A673 (cell line): ENCODE measurements around the gene ALDH1L2. TPM values are rescaled to one million over a fixed set of nuclear protein-coding genes. Genes with fewer than 3 reads are reported as not detected.

Experiments used
- BruUV-seq: library from RNA; stranded (reverse); fragments of 400-500 nt; replicated peaks from 2 replicates; lab custom pipeline; 2021; lab: Mats Ljungman, UMichigan
- CTCF ChIA-PET: fragments of 300-600 bp; sonication (Branson Sonifier 250); formaldehyde crosslinking; loops from one replicate; lab custom pipeline; 2022; ENCODE audit warnings: antibody characterized with exemption; lab: Charles Lee
- POLR2A ChIA-PET: fragments of 300-600 bp; sonication (Branson Sonifier 250); formaldehyde crosslinking; loops from one replicate; lab custom pipeline; 2022; ENCODE audit warnings: antibody characterized with exemption; ENCODE audit not compliant: low non-redundant PET; lab: Charles Lee
- DNase-seq: peaks from one replicate; pipeline ENCODE4 v3.0.0-alpha.2; 2015; ENCODE audit warnings: low spot score
- H3K27ac ChIP-seq: fragments of 200-600 bp; sonication (generic); 2 replicates; pipeline ENCODE4 v1.5.1; 2016; ENCODE audit warnings: mixed run types, low read depth, mild to moderate bottlenecking, mixed read lengths, antibody characterized with exemption, low read length; ENCODE audit not compliant: poor library complexity, severe bottlenecking
- H3K27me3 ChIP-seq: fragments of 200-600 bp; sonication (generic); replicated peaks from 2 replicates; pipeline ENCODE4 v1.6.1; 2017; ENCODE audit warnings: mixed run types, low read depth, mild to moderate bottlenecking, mixed read lengths, antibody characterized with exemption, low read length; ENCODE audit not compliant: insufficient read depth, poor library complexity
- H3K36me3 ChIP-seq: fragments of 200-600 bp; sonication (generic); 2 replicates; pipeline ENCODE4 v1.6.1; 2016; ENCODE audit warnings: mixed run types, mild to moderate bottlenecking, mixed read lengths, antibody characterized with exemption, low read length; ENCODE audit not compliant: insufficient read depth, poor library complexity, severe bottlenecking
- H3K4me1 ChIP-seq: fragments of 200-600 bp; sonication (generic); 2 replicates; pipeline ENCODE4 v1.6.1; 2017; ENCODE audit warnings: mixed run types, mild to moderate bottlenecking, mixed read lengths, antibody characterized with exemption, low read length; ENCODE audit not compliant: insufficient read depth, poor library complexity, severe bottlenecking
- H3K4me3 ChIP-seq: fragments of 200-600 bp; sonication (generic); 2 replicates; pipeline ENCODE4 v1.5.1; 2016; ENCODE audit warnings: low read depth, mixed run types, mild to moderate bottlenecking, mixed read lengths, low read length; ENCODE audit not compliant: poor library complexity, severe bottlenecking
- H3K9me3 ChIP-seq: fragments of 200-600 bp; sonication (generic); 2 replicates; pipeline ENCODE4 v1.6.1; 2016; ENCODE audit warnings: mixed run types, low read depth, mild to moderate bottlenecking, mixed read lengths, antibody characterized with exemption, low read length; ENCODE audit not compliant: poor library complexity, severe bottlenecking
- EZH2 ChIP-seq: fragments of 200-600 bp; sonication (generic); IDR thresholded peaks from 2 replicates; pipeline ENCODE4 v1.6.1; 2017; ENCODE audit warnings: borderline replicate concordance, low read depth, mild to moderate bottlenecking, mixed read lengths, antibody characterized with exemption, low read length; ENCODE audit not compliant: poor library complexity, severe bottlenecking
- intact Hi-C: fragments of 100-400 bp; cut with micrococcal nuclease; formaldehyde crosslinking; loops from one replicate; pipeline ENCODE4 v1.10.0; 2022; ENCODE audit not compliant: unreplicated experiment
- total RNA-seq: library from RNA; stranded (reverse); gene quantifications from 2 replicates; pipeline ENCODE4 v1.2.3, GENCODE V29; 2021
- TF ChIP-seq, protein P1 (sequence below): fragments of 300-800, 200-600 bp; sonication (generic); conservative IDR thresholded peaks from 2 replicates; pipeline ENCODE4 v1.5.1; 2017; ENCODE audit warnings: low read depth, mild to moderate bottlenecking, antibody characterized with exemption, low read length, moderate library complexity, mixed read lengths

ALDH1L2 gene
- total RNA-seq, 1 experiment from 2014 or later, result 3.4 TPM

DNA sequence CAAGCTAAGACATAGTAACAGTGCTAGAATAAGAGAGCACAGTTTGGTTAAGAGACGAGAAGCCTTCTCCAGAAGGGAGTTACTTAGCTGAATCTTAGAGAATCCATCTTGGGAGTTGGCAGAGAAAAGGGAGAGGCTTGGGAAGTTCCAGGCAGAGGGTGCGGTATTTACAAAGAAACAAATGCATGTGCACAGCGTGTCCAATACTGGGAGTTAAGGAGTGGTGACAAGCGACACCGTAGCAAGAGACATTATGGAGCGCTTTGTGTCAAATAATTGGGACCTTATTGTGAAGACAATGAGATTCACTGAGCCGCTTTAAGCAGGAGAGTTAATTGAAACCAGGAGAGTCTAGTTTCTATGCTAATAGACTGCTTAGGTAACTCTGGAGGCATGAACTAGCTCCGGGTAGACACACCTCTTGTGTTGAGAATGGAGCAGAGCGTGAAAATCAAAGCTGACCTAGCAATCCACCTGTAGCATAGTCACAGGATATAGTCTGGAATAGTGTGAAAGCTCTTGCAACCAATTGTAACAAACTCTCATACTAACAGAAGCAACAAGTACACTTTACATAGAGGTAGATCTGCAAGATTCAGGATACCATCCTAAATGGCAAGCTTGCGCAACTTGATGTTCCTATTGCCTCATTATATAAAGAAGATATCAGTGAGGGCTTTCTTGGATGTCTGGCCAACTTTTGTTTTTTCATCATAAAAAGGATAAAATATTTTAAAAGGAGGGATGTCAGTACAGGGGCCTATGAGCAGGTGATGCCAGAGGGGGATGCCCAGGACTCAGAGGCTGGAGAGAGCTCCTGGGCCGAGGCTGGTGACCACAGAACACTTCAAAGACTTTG is 5.3 kb downstream of the ALDH1L2 start:
- no peak for TF ChIP-seq EZH2
- TF ChIP-seq, protein P1, sequence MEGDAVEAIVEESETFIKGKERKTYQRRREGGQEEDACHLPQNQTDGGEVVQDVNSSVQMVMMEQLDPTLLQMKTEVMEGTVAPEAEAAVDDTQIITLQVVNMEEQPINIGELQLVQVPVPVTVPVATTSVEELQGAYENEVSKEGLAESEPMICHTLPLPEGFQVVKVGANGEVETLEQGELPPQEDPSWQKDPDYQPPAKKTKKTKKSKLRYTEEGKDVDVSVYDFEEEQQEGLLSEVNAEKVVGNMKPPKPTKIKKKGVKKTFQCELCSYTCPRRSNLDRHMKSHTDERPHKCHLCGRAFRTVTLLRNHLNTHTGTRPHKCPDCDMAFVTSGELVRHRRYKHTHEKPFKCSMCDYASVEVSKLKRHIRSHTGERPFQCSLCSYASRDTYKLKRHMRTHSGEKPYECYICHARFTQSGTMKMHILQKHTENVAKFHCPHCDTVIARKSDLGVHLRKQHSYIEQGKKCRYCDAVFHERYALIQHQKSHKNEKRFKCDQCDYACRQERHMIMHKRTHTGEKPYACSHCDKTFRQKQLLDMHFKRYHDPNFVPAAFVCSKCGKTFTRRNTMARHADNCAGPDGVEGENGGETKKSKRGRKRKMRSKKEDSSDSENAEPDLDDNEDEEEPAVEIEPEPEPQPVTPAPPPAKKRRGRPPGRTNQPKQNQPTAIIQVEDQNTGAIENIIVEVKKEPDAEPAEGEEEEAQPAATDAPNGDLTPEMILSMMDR, result no peak
- DNase-seq, result no peak
- Histone ChIP-seq H3K27me3 (no peaks in the 10 kb centered on the region), H3K4me1 (peaks cover 6% of the 10 kb centered on the region), H3K9me3 (no peaks in the 10 kb centered on the region), H3K36me3 (no peaks in the 10 kb centered on the region), H3K4me3 (no peak overlapping the region), H3K27ac (no peak overlapping the region)
- ChIA-PET POLR2A (no interaction called here), CTCF (no interaction called here)
- no TSS peak for BruUV-seq
- intact Hi-C loops, result no loop called here

DNA sequence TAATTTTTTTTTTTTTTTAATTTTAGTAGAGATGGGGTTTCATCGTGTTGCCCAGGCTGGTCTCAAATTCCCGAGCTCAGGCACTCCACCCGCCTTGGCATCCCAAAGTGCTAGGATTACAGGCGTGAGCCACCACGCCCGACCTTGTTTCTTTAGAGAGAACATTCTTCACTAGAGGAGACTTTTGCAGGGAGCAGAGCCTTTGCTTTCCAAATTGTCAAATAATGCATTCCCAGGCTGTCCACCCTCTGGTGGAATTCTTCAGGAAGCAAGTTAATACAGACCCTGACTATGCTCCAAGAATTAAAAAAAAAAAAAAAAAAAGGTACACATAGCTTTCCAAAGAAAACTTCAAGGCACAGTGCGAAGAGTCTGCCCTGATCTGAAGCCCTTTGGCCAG is 6.8 kb downstream of the ALDH1L2 start:
- no peak overlapping the region for H3K4me3 ChIP-seq
- TF ChIP-seq EZH2, result no peak
- TF ChIP-seq, protein P1, result no peak
- H3K27me3 ChIP-seq, result no peaks in the 10 kb centered on the region
- DNase-seq, result no peak
- intact Hi-C loops, result no loop called here
- ChIA-PET CTCF (no interaction called here), POLR2A (no interaction called here)
- no peak overlapping the region for H3K27ac ChIP-seq
- H3K4me1 ChIP-seq, result no peaks in the 10 kb centered on the region
- BruUV-seq, result no TSS peak
- no peaks in the 10 kb centered on the region for H3K36me3 ChIP-seq
- no peaks in the 10 kb centered on the region for H3K9me3 ChIP-seq

DNA sequence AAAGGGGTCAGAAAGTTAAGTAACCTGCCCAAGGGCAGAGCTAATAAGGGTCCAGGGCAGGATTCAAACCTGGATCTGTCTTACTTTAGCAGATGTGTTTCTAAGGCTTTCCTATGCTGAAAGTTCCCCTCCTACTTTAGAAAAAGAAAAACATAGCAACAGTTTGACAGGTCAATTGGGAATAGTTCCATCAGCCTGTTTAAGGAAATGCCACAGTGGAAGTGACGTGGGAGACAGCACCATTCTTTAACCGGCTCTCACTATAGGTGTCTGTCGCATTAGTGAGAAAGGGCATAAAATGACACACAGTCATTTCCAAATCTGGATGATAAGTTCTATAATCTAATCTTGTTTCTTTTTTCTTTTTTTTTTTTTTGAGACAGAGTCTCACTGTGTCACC is 7.3 kb downstream of the ALDH1L2 start:
- Histone ChIP-seq H3K27ac (no peak overlapping the region), H3K4me1 (no peaks in the 10 kb centered on the region), H3K36me3 (no peaks in the 10 kb centered on the region), H3K9me3 (no peaks in the 10 kb centered on the region), H3K4me3 (no peak overlapping the region), H3K27me3 (no peaks in the 10 kb centered on the region)
- intact Hi-C loops, result no loop called here
- TF ChIP-seq, protein P1, result no peak
- no peak for TF ChIP-seq EZH2
- no peak for DNase-seq
- POLR2A ChIA-PET, result no interaction called here
- CTCF ChIA-PET, result no interaction called here
- no TSS peak for BruUV-seq
